ENCODE data around the gene HORMAD2.
"Not testable (repeated sequence)": the region's sequence is repeated elsewhere in the genome, so short reads cannot be mapped to it uniquely, and the experiment has no call there.

GRCh38 chr22:30100770-30101169 is 20.5 kb downstream of the HORMAD2 start:
- not testable (repeated sequence) for TF ChIP-seq POLR2AphosphoS5, POLR2A, CTCF (IDR thresholded peaks at IDR 0.05)
